HG02571 (cell line): ENCODE data around the gene TNS3.
A peak's percentile ranks its signal among the peaks of the same experiment; 100 is the strongest.
"Not testable (repeated sequence)": the region's sequence is repeated elsewhere in the genome, so short reads cannot be mapped to it uniquely, and the experiment has no call there.

Source experiments
- ATAC-seq: cut with Tn5 transposase; IDR thresholded peaks from one replicate; pipeline ENCODE4 v1.9.1; 2021; ENCODE audit warnings: mild to moderate bottlenecking, moderate library complexity; ENCODE audit not compliant: unreplicated experiment

TNS3 gene

DNA sequence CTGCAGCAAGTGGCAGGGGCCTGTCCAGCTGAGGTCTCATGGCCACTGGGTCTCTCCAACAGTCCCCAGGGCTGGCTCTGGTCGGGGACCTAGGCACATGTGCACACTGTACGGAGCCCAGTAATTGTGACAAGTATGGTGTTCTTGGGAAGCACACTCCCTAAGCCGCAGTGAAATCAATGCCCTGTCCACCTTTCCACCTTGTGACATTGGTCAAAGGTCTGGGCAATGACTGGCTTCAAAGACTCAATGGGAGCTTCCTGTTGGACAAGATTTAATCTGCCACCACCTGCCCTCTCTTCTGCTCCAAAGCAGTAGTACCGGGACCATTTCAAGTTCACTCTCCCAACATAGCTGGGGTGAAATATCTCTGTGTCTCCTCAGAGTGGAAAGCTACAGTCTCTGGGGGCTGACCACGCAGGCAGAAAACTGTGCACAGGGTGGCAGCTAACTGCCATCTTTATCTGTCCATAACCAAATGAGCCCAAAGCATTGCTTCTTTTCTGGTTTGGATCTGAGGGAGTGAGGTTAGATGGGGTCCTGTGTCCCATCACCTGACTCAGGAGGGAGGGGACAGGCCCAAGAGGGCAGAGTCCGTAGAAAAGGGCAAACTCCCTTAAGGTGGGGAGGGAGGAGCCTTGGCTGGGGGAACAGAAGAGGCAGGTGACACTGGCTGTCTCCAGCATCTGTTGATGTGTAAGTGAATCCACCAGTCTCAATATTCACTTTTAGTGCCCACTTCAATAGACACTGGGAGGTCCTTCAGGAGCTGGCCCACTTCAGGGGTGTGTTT, 307.7 kb downstream of the TNS3 start:
- no peak for ATAC-seq

GRCh38 chr7:47273088-47273487, 308.8 kb downstream of the TNS3 start:
- no peak for ATAC-seq

- no peak for ATAC-seq
These were observed 310.2 kb downstream of the TNS3 start for GRCh38 chr7:47271749-47272148.

DNA sequence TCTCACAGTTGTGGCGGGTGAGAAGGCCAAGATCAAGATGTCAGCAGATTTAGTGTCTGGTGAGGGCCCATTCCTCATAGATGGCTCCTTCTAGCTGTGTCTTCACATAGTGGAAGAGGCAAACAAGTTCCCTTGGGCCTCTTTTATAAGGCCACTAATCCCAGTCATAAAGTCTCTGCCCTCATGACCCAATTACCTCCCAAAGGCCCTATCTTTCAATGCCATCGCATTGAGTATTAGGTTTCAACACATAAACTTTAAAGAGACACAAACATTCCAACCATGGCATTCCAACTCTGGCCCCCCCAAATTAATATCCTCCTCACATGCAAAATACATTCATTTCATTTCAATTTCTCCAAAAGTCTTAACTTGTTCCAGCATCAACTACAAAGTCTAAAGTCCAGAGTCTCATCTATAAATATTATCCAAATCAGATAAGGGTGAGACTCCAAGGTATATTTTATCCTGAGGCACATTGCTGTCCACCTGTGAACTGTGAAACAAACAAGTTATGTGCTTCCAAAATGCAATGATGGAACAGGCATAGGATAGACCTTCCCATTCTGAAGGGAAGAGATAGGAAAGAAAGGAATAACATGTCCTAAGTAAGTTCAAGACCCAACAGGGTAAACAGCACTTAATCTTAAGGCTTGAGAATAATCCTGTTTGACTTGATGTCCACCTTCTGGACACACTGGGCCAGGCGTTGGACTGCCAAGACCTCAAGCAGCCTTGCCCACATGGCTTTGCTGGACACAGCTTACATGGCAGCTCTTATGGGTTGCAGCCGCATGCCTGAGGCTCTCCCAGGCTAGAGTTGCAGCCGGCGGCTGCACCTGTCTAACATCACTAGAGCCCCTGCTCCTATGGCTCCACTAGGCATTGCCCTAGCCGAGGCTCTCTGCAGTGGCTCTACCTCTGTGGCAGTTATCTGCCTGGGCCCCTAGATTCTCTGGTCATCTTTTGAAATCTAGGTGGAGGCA, 312.8 kb downstream of the TNS3 start:
- no peak for ATAC-seq

DNA sequence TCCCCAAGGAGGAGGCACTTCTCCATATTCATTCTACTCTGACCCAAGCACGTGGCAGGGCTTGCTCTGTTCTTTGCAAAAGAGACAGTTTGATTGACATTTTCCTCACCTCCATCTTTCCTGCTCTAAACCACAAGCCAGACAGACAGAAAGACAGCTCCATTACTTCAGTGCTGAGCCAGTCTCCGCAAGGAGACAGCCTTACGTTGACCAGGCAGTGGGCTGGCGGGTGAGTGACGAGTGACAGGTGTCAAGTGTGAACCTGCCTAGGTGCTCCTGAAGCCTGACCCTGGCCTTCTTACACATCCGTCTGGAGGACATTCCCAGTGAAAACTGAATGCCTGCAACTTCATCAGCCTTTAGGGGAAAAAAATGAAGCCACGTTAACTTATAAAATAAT, 314.6 kb downstream of the TNS3 start:
- no peak for ATAC-seq

DNA sequence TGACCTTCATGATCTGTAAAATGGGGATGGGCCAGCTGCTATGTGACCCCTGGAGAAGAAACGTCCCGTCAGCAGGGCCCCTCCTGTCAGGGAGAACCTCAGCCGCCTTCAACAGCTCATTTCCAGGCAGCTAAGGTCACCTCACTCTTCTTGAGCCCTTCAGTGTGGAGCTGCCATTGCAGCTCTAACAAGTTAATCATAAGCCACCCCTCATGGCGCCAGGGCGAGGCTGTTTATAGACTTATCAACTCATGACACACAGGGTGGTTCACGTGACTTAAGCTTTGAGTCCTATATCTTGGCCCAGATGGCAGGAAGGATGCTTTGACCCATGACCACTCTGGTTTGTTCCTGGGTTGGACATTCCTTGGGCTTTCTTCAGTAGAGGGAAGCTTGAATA, 315.1 kb downstream of the TNS3 start:
- no peak for ATAC-seq

- ATAC-seq: peak; percentile 79
These were observed 315.7 kb downstream of the TNS3 start for GRCh38 chr7:47266131-47266706.

DNA sequence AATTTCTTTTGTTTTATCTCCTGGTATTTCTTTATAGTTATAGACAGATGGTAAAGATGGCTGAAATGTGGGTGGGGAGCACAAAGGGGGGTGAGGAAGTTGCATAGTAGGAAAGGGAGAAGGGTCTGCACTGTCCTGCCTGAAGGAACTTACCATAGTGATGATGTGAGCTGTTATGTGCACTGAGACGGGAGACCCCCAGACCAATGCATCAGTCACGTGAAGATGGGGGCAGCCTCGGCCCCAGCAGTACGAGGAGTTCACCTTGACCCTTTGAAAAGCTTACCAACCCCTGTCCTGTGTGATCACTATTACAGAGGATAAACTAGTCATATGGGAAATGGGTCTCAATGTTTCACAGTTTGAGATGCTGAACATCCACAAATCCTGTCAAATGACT, 316.3 kb downstream of the TNS3 start:
- ATAC-seq: no peak

GRCh38 chr7:47264021-47264651, 317.8 kb downstream of the TNS3 start:
- no peak for ATAC-seq

DNA sequence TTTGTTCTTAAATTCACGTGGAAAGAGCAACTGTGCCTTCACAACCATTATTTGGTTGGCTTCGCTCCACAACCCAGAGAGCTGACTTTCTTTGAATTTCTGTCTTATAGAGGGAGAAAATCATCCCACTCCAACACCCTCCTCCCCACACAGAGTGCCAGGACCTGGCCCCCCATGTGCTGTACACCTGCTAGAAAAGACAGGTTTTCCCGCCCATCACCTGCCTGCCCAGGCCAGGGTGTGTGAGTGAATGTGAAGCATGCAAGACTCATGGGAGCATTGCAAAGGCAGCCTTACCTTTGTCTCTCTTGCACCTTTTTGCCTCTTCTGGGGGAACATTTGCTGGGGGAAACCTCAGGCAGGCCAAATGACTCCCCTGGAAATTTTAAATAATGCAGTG, 319.0 kb downstream of the TNS3 start:
- no peak for ATAC-seq

- ATAC-seq: not testable (repeated sequence)
These were observed 319.8 kb downstream of the TNS3 start for GRCh38 chr7:47262160-47262559.

- ATAC-seq: no peak
These were observed 321.6 kb downstream of the TNS3 start for GRCh38 chr7:47260270-47260669.

DNA sequence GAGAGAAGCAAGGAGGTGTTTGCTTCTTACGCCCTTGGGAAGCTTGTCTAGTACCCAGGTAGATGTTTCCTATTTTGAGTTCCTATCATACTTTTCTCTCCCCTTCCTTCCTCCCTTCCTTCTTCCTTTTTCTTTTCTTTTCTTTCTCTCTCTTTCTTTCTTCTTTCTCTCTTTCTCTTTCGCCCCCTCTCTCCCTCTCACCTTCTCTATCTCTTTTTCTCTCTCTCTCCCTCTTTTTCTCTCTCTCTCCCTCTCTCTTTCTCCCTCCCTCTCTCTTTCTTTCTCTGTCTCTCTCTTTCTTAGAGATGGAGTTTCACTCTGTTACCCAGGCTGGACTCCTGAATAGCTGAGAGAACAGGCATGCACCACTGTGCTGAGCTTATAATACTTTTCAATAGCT, 322.2 kb downstream of the TNS3 start:
- ATAC-seq: no peak

DNA sequence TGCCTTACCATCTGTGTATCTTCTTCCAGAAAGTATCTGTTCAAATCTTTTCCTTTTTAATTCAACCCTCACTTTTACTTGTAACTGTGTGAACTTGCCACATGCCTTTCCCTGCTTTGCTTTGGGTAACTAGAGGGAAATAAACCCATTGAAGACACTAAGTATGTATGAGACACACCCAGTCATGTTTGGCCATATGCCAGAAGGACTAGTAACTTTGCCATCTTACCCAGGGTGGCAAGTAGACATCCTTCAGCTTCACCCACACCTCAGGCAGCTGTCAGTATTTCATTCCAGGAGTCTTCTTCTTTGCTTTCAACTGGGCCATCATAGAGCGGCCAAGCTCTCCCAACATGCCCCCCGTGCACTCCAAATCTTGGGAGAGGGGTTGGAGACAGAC, 323.1 kb downstream of the TNS3 start:
- no peak for ATAC-seq

- no peak for ATAC-seq
These were observed 325.9 kb downstream of the TNS3 start for GRCh38 chr7:47256016-47256415.

DNA sequence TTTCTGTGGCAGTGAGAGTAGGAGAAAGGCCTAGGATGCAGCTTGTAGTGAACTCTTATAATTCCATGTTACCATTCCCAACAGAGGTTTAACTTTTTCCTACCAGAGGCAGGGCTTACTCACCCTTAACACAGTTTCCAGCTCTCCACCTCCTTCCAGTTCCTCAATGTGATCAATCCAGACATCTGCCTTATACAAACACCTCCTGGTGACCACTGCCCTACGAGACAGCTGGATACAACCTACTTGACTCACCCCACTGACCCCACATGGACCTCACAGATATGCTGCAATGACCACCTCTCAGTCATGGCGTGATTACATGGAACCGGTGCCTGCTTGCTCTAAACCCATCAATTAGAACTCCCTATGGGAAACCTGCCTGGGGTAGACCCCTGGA, 326.5 kb downstream of the TNS3 start:
- no peak for ATAC-seq

- ATAC-seq: no peak
These were observed 326.9 kb downstream of the TNS3 start for GRCh38 chr7:47255007-47255406.

DNA sequence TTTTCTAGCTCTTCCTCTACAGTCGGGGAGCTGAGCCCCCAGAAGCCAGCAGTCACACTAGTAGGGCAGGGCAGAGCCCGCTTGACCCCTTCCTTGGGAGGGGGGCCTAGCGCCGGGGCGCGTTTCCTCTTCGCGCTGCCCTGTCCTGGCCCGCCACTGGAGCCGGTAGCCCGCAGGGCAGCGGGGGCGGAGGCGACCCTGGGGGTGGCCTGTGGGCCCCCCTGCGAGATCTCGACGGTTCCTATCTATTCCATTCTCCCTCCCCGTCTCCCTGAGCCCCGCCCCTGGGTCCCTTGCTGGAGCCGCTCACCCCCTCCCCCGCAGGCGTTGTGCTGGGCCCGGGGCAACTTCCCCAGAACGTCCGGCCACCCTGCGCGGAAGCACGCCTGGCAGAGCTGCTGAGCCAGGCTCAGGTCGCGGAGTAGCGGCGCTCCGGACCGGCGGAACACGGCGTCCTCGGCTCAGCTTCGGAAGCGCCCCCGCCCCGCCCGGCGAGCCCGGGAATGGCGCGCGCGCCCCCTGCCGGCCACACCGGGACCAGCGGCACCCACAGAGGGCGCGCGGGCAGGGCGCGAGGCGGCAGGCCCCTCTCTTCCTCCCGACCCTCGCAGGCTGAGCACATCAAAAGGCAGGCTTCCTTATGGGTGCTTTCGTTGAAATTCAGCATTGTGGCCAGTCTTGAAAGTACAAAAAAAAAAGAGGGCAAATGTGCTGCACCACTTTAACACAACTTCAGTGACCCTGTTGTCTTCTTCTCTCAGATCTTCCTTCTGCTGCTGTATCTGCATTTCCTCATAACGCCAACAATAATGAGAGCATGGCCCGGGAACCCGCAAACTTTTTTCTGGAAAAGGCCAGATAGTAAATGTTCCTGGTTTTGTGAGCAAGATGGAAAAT, 327.6 kb downstream of the TNS3 start:
- ATAC-seq: peak; percentile 81

DNA sequence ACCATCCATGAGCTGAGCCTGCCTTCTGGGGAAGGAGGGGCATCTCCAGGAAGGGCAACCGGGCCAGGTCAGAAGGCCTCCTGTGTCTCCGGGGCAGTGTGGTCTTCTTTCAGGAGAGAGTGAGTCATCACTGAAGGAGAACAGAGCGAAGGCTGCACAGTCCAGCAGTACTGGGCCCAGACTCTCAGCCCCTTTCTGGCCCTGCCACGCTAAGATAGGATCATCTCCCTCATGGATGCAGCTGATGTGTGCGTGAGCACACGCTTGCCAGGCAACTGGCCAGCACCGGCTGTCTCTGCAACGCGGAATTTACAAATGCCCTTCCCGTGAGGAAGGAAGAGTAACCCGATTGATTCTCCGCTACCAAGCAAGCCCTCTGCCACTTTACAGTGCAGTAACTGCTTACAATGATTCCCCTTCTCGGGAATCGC, 328.2 kb downstream of the TNS3 start:
- ATAC-seq: peak; percentile 46

DNA sequence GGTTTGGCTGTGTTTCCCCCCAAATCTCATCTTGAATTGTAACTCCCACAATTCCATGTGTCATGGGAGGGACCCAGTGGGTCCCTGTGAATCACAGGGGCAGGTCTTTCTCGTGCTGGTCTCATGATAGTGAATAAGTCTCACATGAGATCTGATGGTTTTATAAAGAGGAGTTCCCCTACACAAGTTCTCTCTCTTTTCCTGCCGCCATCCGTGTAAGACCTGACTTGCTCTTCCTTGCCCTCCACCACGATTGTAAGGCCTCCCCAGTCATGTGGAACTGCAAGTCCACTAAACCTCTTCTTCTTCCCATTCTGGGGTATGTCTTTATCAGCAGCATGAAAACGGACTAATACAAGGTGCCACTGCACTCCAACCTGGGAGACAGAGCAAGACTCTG, 329.2 kb downstream of the TNS3 start:
- no peak for ATAC-seq
